ENCODE results near the gene JMJD1C.
"Not testable (repeated sequence)": the region's sequence is repeated elsewhere in the genome, so short reads cannot be mapped to it uniquely, and the experiment has no call there.

Gene JMJD1C

DNA sequence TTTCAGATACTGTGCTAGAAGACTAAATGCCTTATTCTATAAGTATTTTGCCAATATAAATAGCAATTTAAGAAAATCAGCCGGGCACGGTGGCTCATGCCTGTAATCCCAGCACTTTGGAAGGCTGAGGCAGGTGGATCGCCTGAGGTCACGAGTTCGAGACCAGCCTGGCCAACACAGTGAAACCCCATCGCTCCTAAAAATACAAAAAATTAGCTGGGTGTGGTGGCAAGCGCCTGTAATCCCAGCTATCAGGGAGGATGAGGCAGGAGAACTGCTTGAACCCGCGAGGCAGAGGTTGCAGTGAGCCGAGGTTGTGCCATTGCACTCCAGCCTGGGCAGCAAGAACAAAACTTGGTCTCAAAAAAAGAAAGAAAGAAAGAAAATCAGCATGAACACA is 230.6 kb downstream of the JMJD1C start:
- not testable (repeated sequence) for DNase-seq (ENCODE audit: low read depth in 2 of 3, low spot score in 1 of 3)

DNA sequence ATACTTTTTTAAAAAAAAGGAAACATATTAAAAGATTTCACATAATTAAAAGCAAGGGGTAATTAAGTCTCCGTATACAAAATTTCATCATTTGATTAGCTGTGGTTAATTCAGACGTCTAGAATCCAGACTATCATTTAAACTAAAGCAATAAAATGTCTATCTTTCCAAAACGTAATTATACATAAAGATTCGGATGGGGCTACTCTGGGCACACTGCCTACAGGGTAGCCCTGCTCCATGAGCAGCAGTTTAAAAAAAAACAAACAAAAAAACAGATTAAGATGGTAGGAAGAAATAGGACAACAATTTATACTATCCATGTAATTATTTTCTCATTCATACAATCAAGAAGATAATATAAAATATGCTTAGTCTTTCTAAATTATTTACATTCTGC is 236.6 kb downstream of the JMJD1C start:
- no peak for DNase-seq (ENCODE audit: low read depth in 2 of 3, low spot score in 1 of 3)

DNA sequence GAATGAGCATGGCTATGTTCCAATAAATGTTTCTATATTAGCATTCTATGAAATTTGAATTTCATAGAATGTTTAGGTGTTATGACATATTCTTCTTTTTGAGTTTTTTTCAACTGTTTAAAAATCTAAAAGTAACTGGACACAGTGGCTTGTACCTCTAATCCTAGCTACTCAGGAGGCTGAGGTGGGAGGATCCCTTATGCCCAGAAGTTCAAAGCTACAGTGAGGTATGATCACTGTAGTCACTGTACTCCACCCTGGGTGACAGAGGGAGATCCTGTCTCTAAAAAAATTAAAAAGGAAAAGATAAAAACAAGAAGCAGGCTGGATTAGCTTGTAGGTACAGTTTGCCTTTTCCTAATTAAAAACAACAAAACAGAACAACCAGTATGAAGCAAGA is 237.5 kb downstream of the JMJD1C start:
- no peak for DNase-seq (ENCODE audit: low read depth in 2 of 3, low spot score in 1 of 3)

DNA sequence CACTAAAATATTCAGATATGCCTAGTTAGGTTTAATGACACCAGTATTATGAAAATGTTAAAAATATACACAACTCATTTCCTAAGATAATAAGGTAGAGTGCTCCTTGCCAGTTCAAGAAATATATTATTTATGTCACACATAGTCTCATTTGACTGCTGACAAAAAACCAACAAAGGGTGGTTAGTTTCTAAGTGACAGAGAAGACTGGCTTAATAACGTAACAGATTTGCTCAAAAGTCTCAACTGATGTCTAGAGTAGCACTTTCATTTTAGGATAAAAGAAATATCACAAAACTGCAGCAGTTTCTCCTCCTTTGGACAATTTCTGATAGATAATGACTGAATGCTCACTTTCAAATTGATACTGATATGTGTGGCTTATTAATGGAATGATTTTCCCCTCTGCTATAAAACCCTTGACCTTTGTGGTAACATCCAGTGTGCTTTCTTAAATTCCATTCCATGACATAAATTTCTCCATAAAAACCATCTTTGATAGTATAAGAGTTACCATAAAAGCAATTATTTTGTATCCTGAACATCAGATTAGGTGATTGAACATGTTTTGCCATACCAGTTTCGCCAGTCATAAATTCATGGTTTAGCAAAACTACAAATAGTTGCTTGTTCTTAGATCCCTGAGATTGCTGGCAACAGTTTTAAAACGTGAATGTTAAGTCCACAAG is 238.4 kb downstream of the JMJD1C start:
- DNase-seq (ENCODE audit: low read depth in 2 of 3, low spot score in 1 of 3) = no peak

DNA sequence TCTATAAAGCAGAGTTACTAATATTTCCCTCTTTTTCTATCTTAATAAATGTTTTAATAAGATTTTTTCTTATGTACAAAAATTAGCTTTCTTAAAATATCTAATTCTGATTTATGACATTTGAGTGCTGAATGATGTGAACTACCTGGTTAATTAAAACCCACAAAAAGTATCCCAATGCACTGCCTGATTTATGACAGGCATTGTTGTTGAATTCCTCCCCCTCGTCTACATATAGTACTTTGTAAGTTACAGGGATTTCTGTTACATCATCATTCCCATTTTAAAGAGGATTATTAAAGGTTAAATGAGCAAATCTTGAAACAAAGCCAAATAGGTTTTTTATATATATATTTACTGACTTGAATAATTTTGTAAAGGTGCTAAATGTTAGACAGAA is 241.5 kb downstream of the JMJD1C start:
- DNase-seq (ENCODE audit: low read depth in 2 of 3, low spot score in 1 of 3) = no peak

DNA sequence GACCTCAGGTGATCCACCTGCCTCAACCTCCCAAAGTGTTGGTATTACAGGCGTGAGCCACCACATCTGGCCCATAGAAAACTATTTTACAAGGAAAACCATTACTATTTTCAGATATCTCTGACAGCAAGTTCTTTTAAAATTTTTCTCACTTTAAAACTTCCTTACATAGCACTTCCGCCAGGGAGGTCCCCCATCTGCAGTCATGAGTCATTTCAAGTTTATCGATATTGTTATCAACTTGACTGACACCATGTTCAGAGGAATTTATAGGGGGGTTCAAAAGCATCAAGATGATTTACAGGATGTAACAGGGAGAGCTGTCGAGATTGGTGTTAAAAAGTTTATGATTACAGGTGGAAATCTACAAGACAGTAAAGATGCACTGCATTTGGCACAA is 243.8 kb downstream of the JMJD1C start:
- no peak for DNase-seq (ENCODE audit: low read depth in 2 of 3, low spot score in 1 of 3)

DNA sequence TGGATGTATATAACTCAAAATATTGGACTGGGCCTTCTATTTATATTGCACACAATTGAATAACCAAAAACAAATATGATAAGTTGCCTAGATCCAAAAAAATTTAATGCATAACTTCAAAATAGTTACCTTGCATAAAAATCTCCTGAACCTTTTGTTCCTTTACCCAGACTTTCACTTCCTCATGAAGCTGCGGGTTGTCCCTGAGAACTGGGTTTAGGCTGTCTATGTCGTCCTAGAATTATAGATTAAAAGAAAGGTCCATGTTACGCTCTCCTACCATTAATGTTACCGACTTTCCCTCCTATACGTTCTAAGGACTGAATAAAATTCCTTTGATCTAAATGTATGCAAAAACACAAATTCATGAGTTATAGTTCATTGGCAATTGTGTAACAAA is 246.0 kb downstream of the JMJD1C start:
- no peak for DNase-seq (ENCODE audit: low read depth in 2 of 3, low spot score in 1 of 3)

DNA sequence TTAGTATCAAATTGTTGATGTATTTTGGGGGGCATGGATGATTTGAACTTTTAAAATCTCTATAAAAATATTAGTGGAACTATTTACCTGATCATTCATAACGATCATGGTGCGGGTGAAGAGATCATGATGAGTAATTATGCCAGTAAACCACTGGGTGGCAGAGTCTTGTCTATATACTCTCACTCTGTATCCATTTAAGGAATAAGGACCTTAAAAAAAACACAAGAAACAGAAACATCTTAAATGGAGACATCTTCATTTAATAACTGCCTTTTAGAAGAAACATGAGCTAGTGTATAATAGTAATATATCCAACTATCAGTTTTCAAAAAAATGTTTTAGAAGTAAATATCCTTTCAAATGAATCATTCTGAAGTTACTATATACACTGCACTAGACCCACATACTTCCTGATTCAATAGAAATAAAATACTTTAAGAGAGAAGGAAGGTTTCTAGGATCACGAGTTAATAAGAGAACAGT is 248.6 kb downstream of the JMJD1C start:
- no peak for DNase-seq (ENCODE audit: low read depth in 2 of 3, low spot score in 1 of 3)

DNA sequence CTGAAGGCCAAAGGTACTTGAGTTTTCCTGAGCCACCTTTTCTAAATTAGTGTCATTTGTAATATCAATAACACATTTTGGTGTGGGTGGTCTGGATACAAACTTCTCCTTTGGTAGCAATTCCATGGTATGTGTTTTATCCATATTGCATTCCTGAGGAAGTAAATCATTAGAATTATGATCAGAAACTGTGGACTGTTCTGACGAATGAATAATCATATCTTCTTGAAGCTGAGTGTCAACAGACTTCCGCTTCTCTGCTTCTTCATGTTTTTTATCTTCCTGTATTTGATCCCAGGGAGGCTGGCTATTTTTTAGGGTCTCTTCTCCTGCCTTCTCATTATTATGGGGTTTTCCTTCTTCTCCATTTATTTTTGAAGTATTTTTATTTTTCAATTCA is 251.2 kb downstream of the JMJD1C start:
- no peak for DNase-seq (ENCODE audit: low read depth in 2 of 3, low spot score in 1 of 3)

DNA sequence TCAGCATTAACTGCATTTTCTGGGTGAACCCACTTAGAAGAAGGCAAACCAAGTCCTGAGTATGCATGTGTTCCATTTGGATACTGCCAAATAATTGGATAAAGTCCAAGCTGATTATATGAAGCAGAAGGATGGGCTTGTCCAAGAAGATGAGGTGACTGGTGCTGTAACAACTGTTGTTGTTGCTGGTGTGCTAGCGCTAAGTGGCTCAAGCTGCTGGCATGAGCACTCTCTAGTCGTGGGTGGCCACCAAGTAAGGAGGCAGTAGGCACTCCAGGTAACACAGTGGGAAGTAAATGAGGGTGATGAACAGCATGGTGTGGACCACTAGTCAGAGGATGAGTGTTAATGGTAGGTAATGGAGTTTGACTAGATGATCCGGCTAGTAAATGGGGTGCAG is 252.3 kb downstream of the JMJD1C start:
- DNase-seq (ENCODE audit: low read depth in 2 of 3, low spot score in 1 of 3) = no peak

DNA sequence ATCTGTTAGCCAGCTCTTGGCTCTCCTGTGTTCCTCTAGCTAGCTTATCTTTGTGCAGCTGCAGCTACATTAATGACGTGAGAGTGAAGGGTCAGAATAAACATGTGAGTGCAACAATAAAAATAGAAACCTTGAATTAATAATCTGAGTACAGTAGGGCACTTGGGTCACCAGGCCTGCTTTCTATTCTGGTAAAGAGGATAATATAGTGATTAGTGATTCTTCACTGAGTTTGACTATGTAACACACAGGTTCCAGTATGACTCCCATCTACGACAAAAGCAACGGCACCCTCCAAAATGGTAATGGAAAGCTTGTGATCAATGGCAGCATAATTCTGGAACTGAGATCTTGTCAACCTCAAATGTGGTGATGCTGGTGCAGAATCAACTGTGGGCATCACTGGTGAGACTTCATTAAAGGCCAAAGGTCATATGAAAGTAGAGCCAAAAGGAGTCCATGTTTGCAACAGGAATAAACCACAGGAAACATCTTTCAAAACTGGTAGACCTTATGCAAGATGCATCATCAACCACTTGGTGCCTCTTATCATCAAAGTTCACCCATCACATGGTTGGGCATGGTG is 255.1 kb downstream of the JMJD1C start:
- DNase-seq (ENCODE audit: low read depth in 2 of 3, low spot score in 1 of 3) = peak in 1 of 3 donors; percentile 19

DNA sequence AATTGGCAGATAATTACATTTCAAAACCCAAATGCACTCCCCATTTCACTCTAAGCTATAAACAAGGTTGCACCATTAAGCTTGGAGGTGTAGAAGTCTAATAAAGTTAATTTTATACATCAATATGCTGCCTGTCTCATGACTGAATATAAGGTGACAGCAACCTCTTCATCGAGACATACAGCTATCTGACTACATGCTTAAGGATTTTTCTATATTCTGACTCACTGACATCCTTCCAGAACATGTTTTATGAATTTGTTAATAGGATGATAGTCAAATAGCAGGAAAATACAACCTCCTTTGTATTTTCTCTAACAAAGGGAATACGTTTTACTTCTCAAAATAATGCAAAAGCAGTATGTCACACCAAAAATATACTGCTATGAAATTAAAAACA is 256.1 kb downstream of the JMJD1C start:
- no peak for DNase-seq (ENCODE audit: low read depth in 2 of 3, low spot score in 1 of 3)

DNA sequence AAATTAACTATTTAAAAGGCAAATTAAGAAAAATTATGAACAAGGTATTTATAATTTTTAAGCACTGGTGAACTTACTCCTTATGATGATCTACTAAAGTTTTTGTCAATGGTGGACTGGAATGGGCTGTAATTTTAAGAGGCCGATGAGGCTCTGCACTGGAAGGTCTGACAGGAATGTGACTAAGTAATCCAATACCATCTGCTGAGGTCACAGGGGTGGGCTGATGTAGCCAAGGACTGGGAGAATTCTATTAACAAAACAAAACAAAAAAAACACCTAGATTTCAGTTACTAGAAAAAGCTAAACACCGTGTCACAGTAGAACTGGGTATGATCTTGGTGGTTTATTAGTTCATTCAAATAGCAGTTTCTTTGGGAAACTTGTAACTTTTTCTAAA is 256.8 kb downstream of the JMJD1C start:
- no peak for DNase-seq (ENCODE audit: low read depth in 2 of 3, low spot score in 1 of 3)

DNA sequence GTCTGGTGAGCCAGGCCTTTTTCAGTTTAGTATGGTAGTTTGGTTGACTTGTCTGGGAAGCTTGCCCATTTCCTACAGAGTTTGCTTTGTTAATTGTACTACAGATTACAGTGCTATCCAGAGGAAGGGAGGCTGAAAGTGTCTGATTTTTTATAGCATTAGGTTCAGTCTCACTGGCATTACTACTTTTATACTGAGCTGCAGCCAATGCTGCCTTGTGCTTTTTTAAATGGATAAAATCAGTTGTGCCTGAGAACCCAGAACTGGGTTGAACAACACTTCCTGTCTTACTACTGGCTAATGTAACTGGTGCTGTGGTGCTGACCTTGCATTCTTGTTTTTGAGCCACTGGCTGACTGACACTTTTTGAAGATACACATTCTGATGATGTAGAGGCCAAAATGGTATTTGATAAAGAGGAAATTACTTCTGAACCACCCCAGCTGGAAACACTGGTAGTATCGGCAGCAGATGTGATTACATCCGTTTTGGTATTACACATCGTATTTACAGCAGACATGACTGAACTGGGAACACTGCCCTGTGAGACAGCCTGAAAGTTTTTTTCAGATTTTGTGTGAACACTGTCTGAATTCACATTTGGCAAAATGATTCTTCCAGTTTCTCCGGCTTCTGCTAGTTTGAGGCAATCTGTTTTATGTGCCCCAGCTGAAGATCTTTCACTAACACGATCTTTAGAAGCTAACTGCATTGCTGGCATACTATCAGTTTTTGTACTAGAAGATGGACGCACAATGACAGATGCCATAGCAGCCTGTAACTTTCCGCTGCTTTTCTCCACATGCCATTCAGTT is 258.6 kb downstream of the JMJD1C start:
- DNase-seq (ENCODE audit: low read depth in 2 of 3, low spot score in 1 of 3) = no peak

DNA sequence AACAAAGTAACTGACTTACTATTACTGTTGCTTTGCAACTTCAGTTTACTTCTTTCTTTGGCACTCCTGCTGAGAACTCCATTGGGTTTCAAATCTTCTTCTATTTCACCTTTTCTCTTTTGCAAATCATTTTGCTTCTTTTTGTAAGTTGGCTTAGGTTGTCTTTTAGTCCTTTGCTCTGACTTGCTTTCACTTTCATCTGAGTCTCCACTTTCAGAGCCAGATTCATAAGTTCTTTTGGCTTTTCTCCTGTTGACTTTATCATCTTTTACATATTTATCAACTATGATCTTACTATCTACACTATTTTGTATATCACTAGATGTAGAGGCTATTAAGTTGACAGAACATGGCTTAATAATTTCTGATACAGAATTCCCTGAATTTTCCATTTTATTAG is 259.2 kb downstream of the JMJD1C start:
- DNase-seq (ENCODE audit: low read depth in 2 of 3, low spot score in 1 of 3) = no peak

DNA sequence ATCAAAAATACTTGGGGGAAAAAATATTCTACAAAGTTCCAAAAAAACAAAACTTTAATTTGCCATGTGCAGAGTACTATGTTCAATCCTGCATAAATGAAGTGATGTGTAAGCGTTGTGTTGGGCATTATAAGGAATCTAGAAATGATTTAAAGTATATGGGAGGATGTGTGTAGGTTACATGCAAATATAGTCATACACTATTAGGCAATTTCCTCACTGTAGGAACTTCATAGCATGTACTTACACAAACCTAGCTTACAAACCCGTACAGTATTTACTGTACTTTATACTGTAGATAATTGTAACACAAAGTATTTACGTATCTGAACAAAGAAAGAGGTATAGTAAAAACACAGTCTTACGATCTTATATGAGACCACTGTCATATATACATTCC is 260.4 kb downstream of the JMJD1C start:
- no peak for DNase-seq (ENCODE audit: low read depth in 2 of 3, low spot score in 1 of 3)

DNA sequence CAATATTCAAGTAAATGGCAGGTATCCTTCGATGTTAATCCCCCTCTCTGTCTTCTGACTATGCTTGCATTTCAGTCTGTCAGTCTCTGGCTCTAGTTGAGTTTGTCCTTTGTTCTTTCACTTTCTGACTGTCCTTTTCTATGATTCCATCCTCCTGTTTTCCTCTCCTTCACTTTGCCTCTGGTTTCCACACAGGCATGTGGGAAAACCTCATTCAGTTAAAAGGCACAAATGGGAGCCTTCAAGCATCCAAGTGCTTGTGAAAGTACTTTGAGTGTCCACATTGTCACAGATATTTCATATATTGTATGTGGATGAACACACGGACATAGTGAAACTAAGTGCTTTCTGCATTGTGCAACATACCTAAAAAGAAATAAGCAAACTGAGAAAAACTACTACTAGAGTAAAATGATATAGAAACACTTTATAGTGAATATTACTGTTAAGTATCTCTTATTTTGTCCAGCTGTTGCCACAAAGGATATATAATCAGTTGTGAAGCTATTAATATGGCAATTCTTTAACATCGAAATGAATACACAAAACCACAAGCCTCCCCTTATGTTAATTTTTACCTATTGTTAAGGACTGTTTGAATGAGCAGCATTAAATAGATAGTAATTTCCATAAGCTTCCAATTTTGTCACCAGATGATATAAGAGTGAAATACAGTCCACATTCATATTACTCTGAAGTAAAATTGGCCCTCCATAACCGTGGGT is 260.9 kb downstream of the JMJD1C start:
- no peak for DNase-seq (ENCODE audit: low read depth in 2 of 3, low spot score in 1 of 3)

DNA sequence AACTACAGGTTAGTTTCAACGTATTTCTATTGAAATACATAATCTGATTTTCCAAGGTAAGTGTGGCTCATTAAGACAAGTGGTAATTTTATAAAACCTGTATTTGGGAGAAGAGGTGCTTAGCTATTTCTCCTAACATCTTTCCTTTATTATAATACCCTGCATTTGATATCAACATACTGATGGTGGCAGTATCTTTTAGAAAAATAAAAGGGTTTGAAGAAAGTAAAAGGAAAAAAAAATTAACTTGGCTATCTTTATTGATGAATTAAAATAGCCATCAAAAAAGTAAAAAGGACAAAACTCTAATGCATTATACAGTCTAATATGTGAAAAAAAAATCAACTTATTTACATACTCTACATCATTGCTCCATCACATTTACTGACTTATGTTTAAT is 264.7 kb downstream of the JMJD1C start:
- DNase-seq (ENCODE audit: low read depth in 2 of 3, low spot score in 1 of 3) = no peak

DNA sequence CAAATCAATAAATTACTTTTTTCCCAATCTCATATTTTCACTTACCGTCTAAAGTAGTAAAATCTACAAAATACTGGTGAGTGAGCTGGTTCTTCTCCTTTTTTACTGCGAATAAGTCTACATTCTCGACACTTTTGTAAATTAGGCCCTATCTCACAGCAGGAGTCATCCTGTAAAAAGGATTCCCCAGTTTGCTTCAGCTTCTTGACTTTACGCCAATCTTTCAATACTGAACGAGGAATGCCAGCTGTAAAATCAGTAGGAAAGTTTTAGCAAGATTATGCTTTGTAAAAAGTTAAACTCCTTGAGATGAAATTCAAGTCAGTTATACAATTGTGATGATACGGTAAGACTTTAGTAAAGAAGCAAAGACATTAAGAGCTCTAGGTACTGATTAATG is 265.3 kb downstream of the JMJD1C start:
- no peak for DNase-seq (ENCODE audit: low read depth in 2 of 3, low spot score in 1 of 3)

DNA sequence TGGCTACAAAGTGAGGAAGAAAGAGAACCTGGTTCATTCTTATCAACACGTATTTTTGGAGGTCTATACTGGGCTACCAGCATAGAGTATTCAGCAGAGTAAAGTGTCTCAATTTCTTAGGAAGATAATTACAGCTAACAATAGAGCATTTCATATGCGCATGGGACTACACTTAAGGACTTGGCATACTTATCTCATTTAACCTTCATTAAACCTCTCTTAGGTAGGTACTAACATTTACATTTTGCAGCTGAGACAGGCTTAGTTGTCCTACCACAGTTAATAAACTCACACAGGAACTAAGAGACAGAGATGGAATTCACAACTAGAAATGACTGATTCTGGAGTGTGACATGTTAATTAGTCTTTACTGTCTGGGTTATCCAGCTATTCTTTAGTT is 266.1 kb downstream of the JMJD1C start:
- no peak for DNase-seq (ENCODE audit: low read depth in 2 of 3, low spot score in 1 of 3)

DNA sequence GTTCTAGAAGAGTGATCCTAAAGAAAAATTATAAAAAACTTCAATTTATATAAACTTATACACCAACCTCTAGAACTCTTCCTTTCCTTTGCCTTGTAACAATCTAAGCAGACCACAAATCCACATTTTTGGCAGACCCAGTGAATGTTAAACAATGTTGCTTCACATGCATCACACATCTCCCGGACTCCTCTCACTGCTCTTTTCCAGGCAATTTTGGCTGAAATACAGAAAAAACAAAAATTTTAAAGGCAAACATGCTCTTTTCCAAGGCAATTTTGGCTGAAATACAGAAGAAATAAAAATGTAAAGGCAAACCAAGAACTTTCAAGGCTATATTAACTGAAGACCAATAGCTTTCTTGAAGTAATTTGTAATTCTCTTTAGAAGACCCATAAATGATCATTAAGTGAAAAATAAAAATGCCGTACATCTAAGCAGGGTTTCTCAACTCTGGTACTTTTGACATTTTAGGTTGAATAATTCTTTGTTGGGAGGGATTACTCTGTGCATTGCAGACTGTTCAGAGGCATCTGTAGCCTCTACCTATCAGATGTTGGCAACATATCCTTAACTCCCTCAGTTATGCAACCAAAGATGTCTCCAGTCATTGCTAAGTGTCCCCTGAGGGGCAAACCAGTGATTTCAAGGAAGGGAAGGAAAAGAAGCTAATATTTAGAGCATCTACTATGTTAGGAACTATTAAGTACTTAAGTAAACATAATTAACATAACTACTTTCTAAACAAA is 268.3 kb downstream of the JMJD1C start:
- DNase-seq (ENCODE audit: low read depth in 2 of 3, low spot score in 1 of 3) = no peak
